ENCODE data around the gene MBNL2.
A peak's percentile ranks its signal among the peaks of the same experiment; 100 is the strongest.
"Not testable (repeated sequence)": the region's sequence is repeated elsewhere in the genome, so short reads cannot be mapped to it uniquely, and the experiment has no call there.

Gene MBNL2

DNA sequence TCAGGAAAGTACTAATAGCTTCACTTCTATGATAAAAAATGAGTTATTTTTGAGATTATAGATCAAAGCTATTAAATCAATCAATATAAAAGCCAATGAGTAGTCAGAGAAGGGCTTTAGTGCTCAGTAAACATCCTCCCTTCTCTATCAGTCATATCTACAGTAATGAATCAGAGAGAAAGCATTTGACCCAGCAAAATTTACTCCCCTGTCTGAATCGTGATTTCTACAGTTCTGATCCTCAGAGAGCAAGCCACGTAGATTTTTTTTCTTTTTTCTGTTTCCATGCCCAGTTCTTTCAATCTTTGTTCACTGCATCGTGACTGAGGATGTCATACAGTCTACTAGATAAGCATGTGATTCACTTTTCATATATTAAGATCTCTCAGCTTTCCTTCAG is 16.2 kb upstream of the MBNL2 start:
- no peak overlapping the region for H3K4me3 ChIP-seq (ENCODE audit: low read length)
- DNase-seq (ENCODE audit: low read depth), result no peak
- TF ChIP-seq, protein P1, sequence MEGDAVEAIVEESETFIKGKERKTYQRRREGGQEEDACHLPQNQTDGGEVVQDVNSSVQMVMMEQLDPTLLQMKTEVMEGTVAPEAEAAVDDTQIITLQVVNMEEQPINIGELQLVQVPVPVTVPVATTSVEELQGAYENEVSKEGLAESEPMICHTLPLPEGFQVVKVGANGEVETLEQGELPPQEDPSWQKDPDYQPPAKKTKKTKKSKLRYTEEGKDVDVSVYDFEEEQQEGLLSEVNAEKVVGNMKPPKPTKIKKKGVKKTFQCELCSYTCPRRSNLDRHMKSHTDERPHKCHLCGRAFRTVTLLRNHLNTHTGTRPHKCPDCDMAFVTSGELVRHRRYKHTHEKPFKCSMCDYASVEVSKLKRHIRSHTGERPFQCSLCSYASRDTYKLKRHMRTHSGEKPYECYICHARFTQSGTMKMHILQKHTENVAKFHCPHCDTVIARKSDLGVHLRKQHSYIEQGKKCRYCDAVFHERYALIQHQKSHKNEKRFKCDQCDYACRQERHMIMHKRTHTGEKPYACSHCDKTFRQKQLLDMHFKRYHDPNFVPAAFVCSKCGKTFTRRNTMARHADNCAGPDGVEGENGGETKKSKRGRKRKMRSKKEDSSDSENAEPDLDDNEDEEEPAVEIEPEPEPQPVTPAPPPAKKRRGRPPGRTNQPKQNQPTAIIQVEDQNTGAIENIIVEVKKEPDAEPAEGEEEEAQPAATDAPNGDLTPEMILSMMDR (IDR thresholded peaks at IDR 0.05; ENCODE audit: insufficient read depth, low read depth, low read length, missing control alignments), result no peak

DNA sequence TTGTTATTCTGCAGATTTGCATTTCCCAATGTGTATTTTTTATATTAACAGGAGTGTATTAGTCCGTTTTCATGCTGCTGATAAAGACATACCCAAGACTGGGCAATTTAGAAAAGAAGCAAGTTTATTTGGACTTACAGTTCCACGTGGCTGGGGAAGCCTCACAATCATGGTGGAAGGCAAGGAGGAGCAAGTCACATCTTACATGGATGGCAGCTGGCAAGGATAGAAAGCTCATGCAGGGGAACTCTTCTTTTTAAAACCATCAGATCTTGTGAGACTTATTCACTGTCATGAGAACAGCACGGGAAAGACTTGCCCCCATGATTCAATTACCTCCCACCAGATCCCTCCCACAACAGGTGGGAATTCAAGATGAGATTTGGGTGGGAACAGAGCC is 14.9 kb upstream of the MBNL2 start:
- DNase-seq (ENCODE audit: low read depth); H3K4me3 ChIP-seq (ENCODE audit: low read length): not testable (repeated sequence)

DNA sequence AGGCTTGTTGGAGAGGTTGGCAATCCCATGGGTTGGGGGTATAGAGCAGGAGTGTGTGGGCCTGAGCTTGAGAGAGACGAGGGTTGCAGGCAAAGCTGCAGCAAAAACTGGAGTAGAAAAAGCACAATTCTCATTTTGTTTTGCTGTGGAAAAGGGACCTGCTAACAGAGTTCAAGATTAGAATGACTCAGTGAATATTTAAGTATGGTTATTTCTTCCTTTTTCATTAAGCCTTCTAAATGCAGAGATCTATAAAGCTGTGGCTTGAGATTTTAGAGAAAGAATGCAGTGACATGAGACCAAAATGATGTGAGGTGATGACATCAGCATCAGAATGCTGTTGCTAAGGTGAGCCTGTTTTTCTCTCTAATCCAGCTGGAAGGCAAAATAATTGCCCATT is 10.8 kb upstream of the MBNL2 start:
- H3K4me3 ChIP-seq (ENCODE audit: low read length), result no peak overlapping the region
- no peak for DNase-seq (ENCODE audit: low read depth)
- TF ChIP-seq, protein P1 (IDR thresholded peaks at IDR 0.05; ENCODE audit: insufficient read depth, low read depth, low read length, missing control alignments), result no peak

DNA sequence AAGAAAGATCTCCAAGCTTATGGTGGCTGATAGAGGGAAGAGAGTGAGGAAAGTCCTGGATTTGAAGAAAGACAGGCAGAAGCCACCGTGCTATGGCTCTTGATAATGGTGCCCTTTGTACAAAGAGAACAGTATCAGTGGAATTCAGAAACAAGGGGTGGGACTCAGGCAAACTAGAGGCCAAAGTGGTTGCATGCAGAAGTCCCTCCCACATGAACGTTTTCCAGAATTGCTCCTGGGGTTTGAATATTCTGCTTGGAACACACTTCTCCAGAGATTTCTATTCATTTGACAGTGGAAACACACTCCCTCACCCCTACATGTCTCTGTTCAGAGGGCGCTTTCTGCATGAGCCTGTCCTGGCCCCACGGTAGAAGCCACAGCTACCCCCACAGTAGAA is 10.1 kb upstream of the MBNL2 start:
- no peak overlapping the region for H3K4me3 ChIP-seq (ENCODE audit: low read length)
- no peak for DNase-seq (ENCODE audit: low read depth)
- TF ChIP-seq, protein P1 (IDR thresholded peaks at IDR 0.05; ENCODE audit: insufficient read depth, low read depth, low read length, missing control alignments), result no peak

DNA sequence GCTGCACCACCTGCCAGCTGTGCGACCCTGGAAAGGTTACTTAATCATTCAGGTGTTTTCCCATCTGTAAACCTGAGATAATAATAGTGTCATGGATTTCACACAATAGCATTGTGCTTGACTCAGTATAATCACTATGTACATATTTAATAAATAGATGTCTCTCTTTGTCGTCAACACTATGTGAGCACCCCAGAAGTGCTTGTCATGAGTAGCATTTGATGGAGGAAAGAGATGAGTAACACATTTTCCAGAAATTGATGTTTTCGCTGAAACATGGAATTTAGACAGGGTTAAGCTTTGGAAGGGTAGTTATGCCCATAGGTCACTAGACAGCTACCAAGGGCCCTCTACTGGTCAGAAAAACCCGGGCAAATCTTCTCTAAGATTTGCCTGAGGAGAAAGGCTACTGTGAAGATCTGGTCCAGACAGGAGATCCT is 9.5 kb upstream of the MBNL2 start:
- H3K4me3 ChIP-seq (ENCODE audit: low read length), result no peak overlapping the region
- TF ChIP-seq, protein P1 (IDR thresholded peaks at IDR 0.05; ENCODE audit: insufficient read depth, low read depth, low read length, missing control alignments), result peak; percentile 72
- DNase-seq (ENCODE audit: low read depth), result peak; percentile 54

- TF ChIP-seq, protein P1 (IDR thresholded peaks at IDR 0.05; ENCODE audit: insufficient read depth, low read depth, low read length, missing control alignments), result no peak
These were observed 7.2 kb upstream of the MBNL2 start for GRCh38 chr13:97214921-97215320.

DNA sequence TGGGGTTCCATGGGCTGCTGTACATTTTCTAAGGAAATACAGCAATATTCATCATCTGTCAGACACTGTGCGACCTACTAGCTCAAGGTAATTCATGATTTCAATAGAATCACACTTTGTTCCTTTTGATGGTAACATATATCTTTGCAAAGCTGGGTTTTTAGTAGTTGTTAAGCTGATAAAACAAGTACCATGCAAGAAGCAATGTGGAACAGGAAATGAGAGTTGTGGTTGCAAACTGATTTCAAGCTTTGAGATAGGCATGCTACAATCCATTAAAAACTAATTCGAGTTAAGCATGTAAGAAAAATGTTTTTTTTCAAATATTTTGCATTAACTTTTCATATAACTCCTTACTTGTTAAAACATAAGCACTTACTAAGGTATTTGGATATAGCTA is 6.8 kb upstream of the MBNL2 start:
- TF ChIP-seq, protein P1 (IDR thresholded peaks at IDR 0.05; ENCODE audit: insufficient read depth, low read depth, low read length, missing control alignments), result no peak
- no peak overlapping the region for H3K4me3 ChIP-seq (ENCODE audit: low read length)
- DNase-seq (ENCODE audit: low read depth), result no peak

More at GRCh38 chr13:97214921-97215320, 7.2 kb upstream of the MBNL2 start:
- DNase-seq (ENCODE audit: low read depth), result no peak
- no peak overlapping the region for H3K4me3 ChIP-seq (ENCODE audit: low read length)
